HG02943 (cell line): ENCODE data around the gene GAS6.

Experiments used
- ATAC-seq: cut with Tn5 transposase; IDR thresholded peaks from one replicate; pipeline ENCODE4 v1.9.1; 2021; ENCODE audit warnings: mild to moderate bottlenecking, low read depth, moderate library complexity; ENCODE audit not compliant: unreplicated experiment

Gene GAS6

GRCh38 chr13:113888701-113889330, 24.9 kb upstream of the GAS6 start:
- no peak for ATAC-seq

GRCh38 chr13:113887700-113888201, 23.9 kb upstream of the GAS6 start:
- ATAC-seq = no peak

GRCh38 chr13:113886561-113887112, 22.8 kb upstream of the GAS6 start:
- no peak for ATAC-seq

GRCh38 chr13:113884821-113885220, 20.9 kb upstream of the GAS6 start:
- no peak for ATAC-seq

- ATAC-seq = no peak
These were observed 20.3 kb upstream of the GAS6 start for GRCh38 chr13:113883921-113884804.

GRCh38 chr13:113883314-113883811, 19.5 kb upstream of the GAS6 start:
- no peak for ATAC-seq

- ATAC-seq = no peak
These were observed 18.8 kb upstream of the GAS6 start for GRCh38 chr13:113882716-113883115.

- ATAC-seq = no peak
These were observed 18.4 kb upstream of the GAS6 start for GRCh38 chr13:113882267-113882630.

GRCh38 chr13:113881614-113882266, 17.9 kb upstream of the GAS6 start:
- no peak for ATAC-seq

GRCh38 chr13:113880651-113881611, 17.1 kb upstream of the GAS6 start:
- ATAC-seq = no peak

GRCh38 chr13:113879494-113880360, 15.9 kb upstream of the GAS6 start:
- no peak for ATAC-seq

- ATAC-seq = no peak
These were observed 15.1 kb upstream of the GAS6 start for GRCh38 chr13:113879017-113879416.

- no peak for ATAC-seq
These were observed 13.5 kb upstream of the GAS6 start for GRCh38 chr13:113877149-113877990.

- ATAC-seq = no peak
These were observed 12.7 kb upstream of the GAS6 start for GRCh38 chr13:113876346-113877148.

- ATAC-seq = no peak
These were observed 12.0 kb upstream of the GAS6 start for GRCh38 chr13:113875837-113876281.

- ATAC-seq = no peak
These were observed 11.5 kb upstream of the GAS6 start for GRCh38 chr13:113875429-113875815.
